ENCODE results near the gene PIP4K2A.

DNA sequence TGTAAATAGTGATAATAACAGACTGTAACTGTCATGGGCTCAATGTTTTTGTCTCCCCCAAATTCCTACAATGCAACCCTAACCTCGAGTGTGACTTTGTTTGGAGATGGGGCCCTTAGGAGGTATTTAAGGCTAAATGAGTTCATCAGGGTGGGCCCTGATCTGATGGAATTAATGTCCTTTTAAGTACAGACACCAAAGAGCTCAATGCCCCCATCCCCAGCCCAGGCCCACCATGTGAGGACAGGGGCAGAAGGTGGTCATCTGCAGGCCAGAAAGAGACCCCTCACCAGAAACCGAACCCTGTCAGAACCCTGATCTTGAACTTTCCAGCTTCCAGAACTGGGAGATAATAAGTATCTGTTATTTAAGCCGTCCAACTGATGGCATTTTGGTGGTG lies 83.2 kb downstream of the PIP4K2A start:
- TF ChIP-seq CREB5 (CRISPR knock-in tag; IDR thresholded peaks at IDR 0.05; ENCODE audit: low read depth) (no peak), ISL1 (CRISPR knock-in tag; IDR thresholded peaks at IDR 0.05) (no peak), ZNF565 (CRISPR knock-in tag; conservative IDR thresholded peaks at IDR 0.05; ENCODE audit: low read depth) (no peak), SNAI2 (CRISPR knock-in tag; IDR thresholded peaks at IDR 0.05) (no peak), ZNF8 (CRISPR knock-in tag; IDR thresholded peaks at IDR 0.05) (no peak), TCF4 (CRISPR knock-in tag; IDR thresholded peaks at IDR 0.05; ENCODE audit: borderline replicate concordance) (no peak)

Measured in SK-N-SH treated with all-trans-retinoic acid at 6 μM for 48 hours (cell line).